ELF-1 (cell line): Measurements from ENCODE around the gene UNK.

ENCODE experiments used
- DNase-seq: peaks from one replicate; pipeline ENCODE4 v3.0.0-alpha.2; 2016; ENCODE audit warnings: low read depth, low spot score

The UNK gene

GRCh38 chr17:75784473-75785015, at the start of gene UNK:
Gene UNK, plus strand, starts transcription at chr17:75784806. Its CDS starts 75 bp downstream, at chr17:75784881.
- peak; percentile 99 for DNase-seq

GRCh38 chr17:75736173-75736835, 48.3 kb upstream of the UNK start:
- DNase-seq: no peak

GRCh38 chr17:75737133-75737962, 47.3 kb upstream of the UNK start:
- DNase-seq: no peak

- no peak for DNase-seq
Measured at GRCh38 chr17:75738218-75738802, 46.3 kb upstream of the UNK start.

GRCh38 chr17:75739174-75739573, 45.4 kb upstream of the UNK start:
- DNase-seq: no peak

- DNase-seq: no peak
Measured at GRCh38 chr17:75739801-75740200, 44.8 kb upstream of the UNK start.

- DNase-seq: no peak
Measured at GRCh38 chr17:75740215-75740614, 44.4 kb upstream of the UNK start.

- DNase-seq: no peak
Measured at GRCh38 chr17:75740631-75741077, 44.0 kb upstream of the UNK start.

GRCh38 chr17:75742337-75742736, 42.3 kb upstream of the UNK start:
- no peak for DNase-seq

GRCh38 chr17:75743625-75744206, 40.9 kb upstream of the UNK start:
- no peak for DNase-seq

- DNase-seq: no peak
Measured at GRCh38 chr17:75748706-75749105, 35.9 kb upstream of the UNK start.

- DNase-seq: peak; percentile 84
Measured at GRCh38 chr17:75749545-75750389, 34.8 kb upstream of the UNK start.

GRCh38 chr17:75750661-75751423, 33.8 kb upstream of the UNK start:
- DNase-seq: no peak

- DNase-seq: no peak
Measured at GRCh38 chr17:75751676-75752404, 32.8 kb upstream of the UNK start.

- no peak for DNase-seq
Measured at GRCh38 chr17:75752405-75752709, 32.2 kb upstream of the UNK start.

- DNase-seq: no peak
Measured at GRCh38 chr17:75752802-75753513, 31.6 kb upstream of the UNK start.

- DNase-seq: peak; percentile 75
Measured at GRCh38 chr17:75753514-75754377, 30.9 kb upstream of the UNK start.
